ENCODE results near the gene CPXM2.

DNA sequence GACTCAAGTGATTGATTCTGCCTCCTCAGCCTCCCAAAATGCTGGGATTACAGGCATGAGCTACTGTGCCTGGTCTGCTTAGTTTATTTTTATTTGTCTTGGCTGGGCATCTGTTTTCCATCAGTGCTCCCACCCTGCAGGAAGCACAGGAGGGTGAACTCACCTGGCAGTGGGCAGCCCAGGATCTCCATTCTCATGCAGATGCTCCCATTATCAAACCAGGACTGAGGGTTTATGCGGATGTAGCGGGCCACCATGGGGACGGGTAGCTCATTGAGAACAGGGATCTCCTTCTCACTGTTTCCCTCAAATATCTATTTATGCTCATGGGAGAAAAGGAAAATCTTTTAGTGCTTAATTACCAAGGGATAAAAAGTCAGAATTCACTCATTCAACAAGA lies 93.8 kb downstream of the CPXM2 start:
- TF ChIP-seq EZH2phosphoT487 (IDR thresholded peaks at IDR 0.05; ENCODE audit: insufficient read depth, low read depth) (no peak), EZH2 (IDR thresholded peaks at IDR 0.05; ENCODE audit: insufficient read depth, poor library complexity, severe bottlenecking) (no peak)
